MM.1S (cell line): ENCODE results near the gene TSHZ1.

Source experiments
- EZH2phosphoT487 ChIP-seq: fragments of 300-600 bp; sonication (generic); IDR thresholded peaks from 2 replicates; pipeline ENCODE4 v1.6.1; 2018; ENCODE audit warnings: antibody characterized with exemption, low read length
- TF ChIP-seq, protein P1 (sequence below): fragments of 300-600 bp; sonication (generic); IDR thresholded peaks from 2 replicates; pipeline ENCODE4 v1.5.1; 2016; ENCODE audit warnings: antibody characterized with exemption, low read length, mixed read lengths

DNA sequence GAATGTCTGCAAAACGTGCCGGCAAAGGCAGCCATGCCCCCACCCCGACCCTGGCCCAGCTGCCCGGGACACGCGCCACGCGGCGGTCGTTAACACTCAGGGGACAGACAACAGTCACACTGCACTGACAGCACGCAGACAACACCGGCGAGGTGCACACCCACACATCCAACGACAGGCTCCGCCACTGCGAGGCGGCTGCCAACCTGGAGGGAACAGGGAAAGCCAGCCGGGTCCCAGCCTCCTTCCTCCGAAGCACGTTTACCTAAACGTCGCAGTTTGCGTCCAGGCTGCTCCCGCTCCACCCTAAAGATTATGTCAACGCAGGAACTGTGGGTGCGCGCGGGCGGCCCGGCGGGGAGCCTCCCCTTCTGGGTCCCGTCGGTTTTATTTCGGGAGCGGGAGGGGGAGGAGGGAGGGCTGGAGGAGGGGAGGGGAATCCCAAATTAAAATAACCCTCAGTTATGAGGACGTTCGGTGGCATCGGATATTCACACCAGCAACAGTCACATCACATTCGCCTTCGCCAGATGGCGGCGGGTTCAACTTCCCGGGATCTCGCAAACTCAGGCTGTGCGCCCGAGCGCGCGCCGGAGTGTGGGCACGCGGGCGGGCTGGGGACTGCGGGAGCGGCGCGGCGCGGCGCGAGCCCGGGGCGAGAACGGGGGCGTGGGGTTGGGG is 2.3 kb upstream of the TSHZ1 start:
- TF ChIP-seq, protein P1, sequence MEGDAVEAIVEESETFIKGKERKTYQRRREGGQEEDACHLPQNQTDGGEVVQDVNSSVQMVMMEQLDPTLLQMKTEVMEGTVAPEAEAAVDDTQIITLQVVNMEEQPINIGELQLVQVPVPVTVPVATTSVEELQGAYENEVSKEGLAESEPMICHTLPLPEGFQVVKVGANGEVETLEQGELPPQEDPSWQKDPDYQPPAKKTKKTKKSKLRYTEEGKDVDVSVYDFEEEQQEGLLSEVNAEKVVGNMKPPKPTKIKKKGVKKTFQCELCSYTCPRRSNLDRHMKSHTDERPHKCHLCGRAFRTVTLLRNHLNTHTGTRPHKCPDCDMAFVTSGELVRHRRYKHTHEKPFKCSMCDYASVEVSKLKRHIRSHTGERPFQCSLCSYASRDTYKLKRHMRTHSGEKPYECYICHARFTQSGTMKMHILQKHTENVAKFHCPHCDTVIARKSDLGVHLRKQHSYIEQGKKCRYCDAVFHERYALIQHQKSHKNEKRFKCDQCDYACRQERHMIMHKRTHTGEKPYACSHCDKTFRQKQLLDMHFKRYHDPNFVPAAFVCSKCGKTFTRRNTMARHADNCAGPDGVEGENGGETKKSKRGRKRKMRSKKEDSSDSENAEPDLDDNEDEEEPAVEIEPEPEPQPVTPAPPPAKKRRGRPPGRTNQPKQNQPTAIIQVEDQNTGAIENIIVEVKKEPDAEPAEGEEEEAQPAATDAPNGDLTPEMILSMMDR, result no peak
- TF ChIP-seq EZH2phosphoT487, result no peak
